Smooth muscle cell (in vitro differentiated cells): ENCODE measurements around the gene INAVA. TPM values are rescaled to one million over a fixed set of nuclear protein-coding genes. Genes with fewer than 3 reads are reported as not detected.

Experiments
- DNase-seq: peaks from one replicate; lab custom pipeline; 2025; ENCODE audit not compliant: unreplicated experiment; lab: John Stamatoyannopoulos, UW
- H2AFZ ChIP-seq: fragments of 200-600 bp; sonication (generic); 2 replicates; pipeline ENCODE4 v1.6.0; 2016; ENCODE audit warnings: antibody characterized with exemption, low read depth, mild to moderate bottlenecking
- H3F3A ChIP-seq: fragments of 200-600 bp; sonication (generic); 2 replicates; pipeline ENCODE4 v1.6.0; 2017; ENCODE audit warnings: antibody characterized with exemption, low read depth
- H3K27ac ChIP-seq: fragments of 200-600 bp; sonication (generic); 2 replicates; pipeline ENCODE4 v1.5.1; 2016; ENCODE audit warnings: low read depth, mild to moderate bottlenecking
- H3K27me3 ChIP-seq: fragments of 200-600 bp; sonication (generic); 2 replicates; pipeline ENCODE4 v1.6.1; 2016; ENCODE audit warnings: low read depth, mild to moderate bottlenecking
- H3K36me3 ChIP-seq: fragments of 200-600 bp; sonication (generic); 2 replicates; pipeline ENCODE4 v1.5.1; 2016; ENCODE audit warnings: low read depth
- H3K4me1 ChIP-seq: fragments of 200-600 bp; sonication (generic); 2 replicates; pipeline ENCODE4 v1.5.1; 2016; ENCODE audit warnings: low read depth
- H3K4me2 ChIP-seq: fragments of 200-600 bp; sonication (generic); 2 replicates; pipeline ENCODE4 v1.6.0; 2016; ENCODE audit warnings: mild to moderate bottlenecking
- H3K4me3 ChIP-seq: fragments of 200-600 bp; sonication (generic); 2 replicates; pipeline ENCODE4 v1.5.1; 2016; ENCODE audit warnings: mild to moderate bottlenecking
- H3K79me2 ChIP-seq: fragments of 200-600 bp; sonication (generic); 2 replicates; pipeline ENCODE4 v1.6.0; 2016; ENCODE audit warnings: low read depth, mild to moderate bottlenecking
- H3K9ac ChIP-seq: fragments of 200-600 bp; sonication (generic); 2 replicates; pipeline ENCODE4 v1.6.0; 2016; ENCODE audit warnings: low read depth
- H3K9me3 ChIP-seq: fragments of 200-600 bp; sonication (generic); replicated peaks from 2 replicates; pipeline ENCODE4 v1.5.1; 2016; ENCODE audit warnings: low read depth
- H4K20me1 ChIP-seq: fragments of 200-600 bp; sonication (generic); 2 replicates; pipeline ENCODE4 v1.6.0; 2016; ENCODE audit warnings: low read depth
- CTCF ChIP-seq: fragments of 200-600 bp; sonication (generic); IDR thresholded peaks from 2 replicates; pipeline ENCODE4 v1.5.1; 2017; ENCODE audit warnings: borderline replicate concordance, mild to moderate bottlenecking, antibody characterized with exemption; ENCODE audit not compliant: insufficient read depth, poor library complexity, severe bottlenecking
- WGBS: methylation state at CpG from one replicate; pipeline ENCODE4 v1.1.7; 2016; ENCODE audit warnings: low lambda C conversion rate; 5-methylcytosine and 5-hydroxymethylcytosine counted together
- polyA plus RNA-seq: library from polyadenylated mRNA; unstranded; fragments of >200 nt; fragmentation: Nextera tagmentation; extraction: Ambion mirVana; gene quantifications from 2 replicates; pipeline ENCODE4 v1.2.1, GENCODE V29; 2016
- total RNA-seq: library from RNA; depleted of rRNA; stranded (reverse); fragments of >200 nt; gene quantifications from 2 replicates; pipeline ENCODE4 v1.2.3, GENCODE V29; 2014

Gene INAVA
- total and polyA plus RNA-seq, 2 experiments from 2014 or later = 10.1 to 16.9 TPM

- Histone ChIP-seq H3K9ac (no peak overlapping the region), H3K27ac (no peak overlapping the region), H3K4me1 (no peaks in the 10 kb centered on the region), H3K4me3 (no peak overlapping the region), H2AFZ (no peak overlapping the region), H4K20me1 (no peaks in the 10 kb centered on the region), H3K36me3 (no peaks in the 10 kb centered on the region), H3K27me3 (no peaks in the 10 kb centered on the region), H3F3A (no peaks in the 10 kb centered on the region), H3K9me3 (no peaks in the 10 kb centered on the region), H3K79me2 (no peaks in the 10 kb centered on the region), H3K4me2 (no peak overlapping the region)
- 34% methylated on average over 3 of the region's 3 CpGs for WGBS
- no peak for DNase-seq
- no peak for TF ChIP-seq CTCF
Measured at GRCh38 chr1:200880212-200880611, 14.5 kb upstream of the INAVA start.

GRCh38 chr1:200883118-200883517 lies 11.6 kb upstream of the INAVA start:
- Histone ChIP-seq H3K4me3 (no peak overlapping the region), H3K36me3 (no peaks in the 10 kb centered on the region), H4K20me1 (no peaks in the 10 kb centered on the region), H3F3A (no peaks in the 10 kb centered on the region), H3K79me2 (no peaks in the 10 kb centered on the region), H3K4me1 (peaks cover 13% of the 10 kb centered on the region), H3K4me2 (no peak overlapping the region), H3K9ac (no peak overlapping the region), H3K27me3 (no peaks in the 10 kb centered on the region), H2AFZ (no peak overlapping the region), H3K9me3 (no peaks in the 10 kb centered on the region), H3K27ac (no peak overlapping the region)
- DNase-seq = no peak
- no peak for TF ChIP-seq CTCF
- 69% methylated on average over 3 of the region's 3 CpGs for WGBS

GRCh38 chr1:200885623-200886402 lies 8.9 kb upstream of the INAVA start:
- no peaks in the 10 kb centered on the region for H3K27me3 ChIP-seq
- H3K4me2 ChIP-seq = no peak overlapping the region
- no peak overlapping the region for H3K9ac ChIP-seq
- no peaks in the 10 kb centered on the region for H3K79me2 ChIP-seq
- H4K20me1 ChIP-seq = no peaks in the 10 kb centered on the region
- no peak overlapping the region for H3K27ac ChIP-seq
- H3K4me1 ChIP-seq = peaks cover 19% of the 10 kb centered on the region
- H3F3A ChIP-seq = no peaks in the 10 kb centered on the region
- WGBS = 92% methylated on average over 6 of the region's 6 CpGs
- no peak overlapping the region for H2AFZ ChIP-seq
- no peaks in the 10 kb centered on the region for H3K9me3 ChIP-seq
- no peak overlapping the region for H3K4me3 ChIP-seq
- no peak for TF ChIP-seq CTCF
- DNase-seq = no peak
- no peaks in the 10 kb centered on the region for H3K36me3 ChIP-seq

- Histone ChIP-seq H3K9ac (no peak overlapping the region), H4K20me1 (no peaks in the 10 kb centered on the region), H3F3A (no peaks in the 10 kb centered on the region), H3K27ac (no peak overlapping the region), H2AFZ (no peak overlapping the region), H3K4me3 (no peak overlapping the region), H3K36me3 (no peaks in the 10 kb centered on the region), H3K4me2 (no peak overlapping the region), H3K9me3 (no peaks in the 10 kb centered on the region), H3K27me3 (no peaks in the 10 kb centered on the region), H3K4me1 (peaks cover 19% of the 10 kb centered on the region), H3K79me2 (no peaks in the 10 kb centered on the region)
- WGBS = 93% methylated on average over 2 of the region's 2 CpGs
- DNase-seq = no peak
- no peak for TF ChIP-seq CTCF
Measured at GRCh38 chr1:200886594-200886993, 8.1 kb upstream of the INAVA start.
